ENCODE data around the gene SLC2A2.

The SLC2A2 gene

GRCh38 chr3:171038342-171038741, 11.8 kb upstream of the SLC2A2 start:
- DNase-seq (ENCODE audit: low read depth in 4 of 4, low spot score in 1 of 4): no peak

GRCh38 chr3:171028779-171029232, 2.3 kb upstream of the SLC2A2 start:
- DNase-seq (ENCODE audit: low read depth in 4 of 4, low spot score in 1 of 4): no peak

GRCh38 chr3:171028025-171028778, 1.7 kb upstream of the SLC2A2 start:
- peak in 3 of 4 experiments; percentile 9 to 39 (median 14) for DNase-seq (ENCODE audit: low read depth in 4 of 4, low spot score in 1 of 4)

GRCh38 chr3:171023566-171023965, 3.0 kb downstream of the SLC2A2 start:
- DNase-seq (ENCODE audit: low read depth in 4 of 4, low spot score in 1 of 4): no peak

GRCh38 chr3:171021377-171021776, 5.1 kb downstream of the SLC2A2 start:
- DNase-seq (ENCODE audit: low read depth in 4 of 4, low spot score in 1 of 4): no peak

GRCh38 chr3:171018156-171018935, 8.2 kb downstream of the SLC2A2 start:
- DNase-seq (ENCODE audit: low read depth in 4 of 4, low spot score in 1 of 4): no peak

GRCh38 chr3:171013822-171014748, 12.4 kb downstream of the SLC2A2 start:
- no peak for DNase-seq (ENCODE audit: low read depth in 4 of 4, low spot score in 1 of 4)

GRCh38 chr3:171011873-171012336, 14.6 kb downstream of the SLC2A2 start:
- no peak for DNase-seq (ENCODE audit: low read depth in 4 of 4, low spot score in 1 of 4)

- no peak for DNase-seq (ENCODE audit: low read depth in 4 of 4, low spot score in 1 of 4)
Observed at GRCh38 chr3:171011109-171011872, 15.2 kb downstream of the SLC2A2 start.

GRCh38 chr3:171007316-171007715, 19.2 kb downstream of the SLC2A2 start:
- no peak for DNase-seq (ENCODE audit: low read depth in 4 of 4, low spot score in 1 of 4)

- DNase-seq (ENCODE audit: low read depth in 4 of 4, low spot score in 1 of 4): no peak
Observed at GRCh38 chr3:171005648-171006047, 20.9 kb downstream of the SLC2A2 start.

- no peak for DNase-seq (ENCODE audit: low read depth in 4 of 4, low spot score in 1 of 4)
Observed at GRCh38 chr3:171001957-171002694, 24.4 kb downstream of the SLC2A2 start.

GRCh38 chr3:171001250-171001893, 25.1 kb downstream of the SLC2A2 start:
- no peak for DNase-seq (ENCODE audit: low read depth in 4 of 4, low spot score in 1 of 4)

- no peak for DNase-seq (ENCODE audit: low read depth in 4 of 4, low spot score in 1 of 4)
Observed at GRCh38 chr3:171000281-171000680, 26.2 kb downstream of the SLC2A2 start.

GRCh38 chr3:170999737-171000242, 26.7 kb downstream of the SLC2A2 start:
- DNase-seq (ENCODE audit: low read depth in 4 of 4, low spot score in 1 of 4): no peak

GRCh38 chr3:170997961-170998913, 28.3 kb downstream of the SLC2A2 start:
- DNase-seq (ENCODE audit: low read depth in 4 of 4, low spot score in 1 of 4): no peak

- DNase-seq (ENCODE audit: low read depth in 4 of 4, low spot score in 1 of 4): no peak
Observed at GRCh38 chr3:170992854-170993253, 33.7 kb downstream of the SLC2A2 start.

GRCh38 chr3:170991664-170992063, 34.9 kb downstream of the SLC2A2 start:
- DNase-seq (ENCODE audit: low read depth in 4 of 4, low spot score in 1 of 4): no peak
